H54 (cell line): ENCODE data around the gene ZNF793.
A peak's percentile ranks its signal among the peaks of the same experiment; 100 is the strongest.

Source experiments
- DNase-seq: peaks from one replicate; pipeline ENCODE4 v3.0.0; 2011; ENCODE audit warnings: low spot score, mixed read lengths; ENCODE audit not compliant: insufficient read length
- FAIRE-seq: peaks from 3 replicates; lab custom pipeline; 2011; peaks lifted over from hg19 to GRCh38; lab: Jason Lieb, UNC
- POLR2A ChIP-seq: IDR thresholded peaks from 2 replicates; pipeline ENCODE4 v1.6.1; 2011; ENCODE audit warnings: low read depth, mild to moderate bottlenecking, low read length

ZNF793 gene

GRCh38 chr19:37511821-37512220 is 5.1 kb downstream of the ZNF793 start:
- no peak for DNase-seq
- no peak for FAIRE-seq
- TF ChIP-seq POLR2A = no peak

GRCh38 chr19:37513397-37513796 is 6.7 kb downstream of the ZNF793 start:
- FAIRE-seq (peak; percentile 66), DNase-seq (no peak)
- no peak for TF ChIP-seq POLR2A

- no peak for FAIRE-seq
- peak; percentile 33 for DNase-seq
- no peak for TF ChIP-seq POLR2A
Measured at GRCh38 chr19:37519890-37520289, 13.2 kb downstream of the ZNF793 start.

GRCh38 chr19:37537391-37537947 is 30.7 kb downstream of the ZNF793 start:
- no peak for FAIRE-seq
- TF ChIP-seq POLR2A = no peak

GRCh38 chr19:37551129-37551993 is 44.6 kb downstream of the ZNF793 start:
- DNase-seq (no peak), FAIRE-seq (no peak)
- no peak for TF ChIP-seq POLR2A

More at GRCh38 chr19:37537391-37537947, 30.7 kb downstream of the ZNF793 start:
- DNase-seq = no peak

- no peak for FAIRE-seq
- no peak for DNase-seq
- no peak for TF ChIP-seq POLR2A
Measured at GRCh38 chr19:37563518-37563917, 56.8 kb downstream of the ZNF793 start.

- DNase-seq (no peak), FAIRE-seq (peak; percentile 69)
- no peak for TF ChIP-seq POLR2A
Measured at GRCh38 chr19:37564624-37565369, 58.1 kb downstream of the ZNF793 start.

GRCh38 chr19:37565370-37565669 is 58.6 kb downstream of the ZNF793 start:
- FAIRE-seq = no peak
- TF ChIP-seq POLR2A = no peak
- DNase-seq = no peak

- DNase-seq (no peak), FAIRE-seq (peak; percentile 57)
- no peak for TF ChIP-seq POLR2A
Measured at GRCh38 chr19:37572203-37572602, 65.5 kb downstream of the ZNF793 start.

GRCh38 chr19:37583340-37583739 is 76.6 kb downstream of the ZNF793 start:
- DNase-seq = no peak
- FAIRE-seq = no peak
- TF ChIP-seq POLR2A = no peak
